ENCODE results near the gene GMFB. TPM values are rescaled to one million over a fixed set of nuclear protein-coding genes. Genes with fewer than 3 reads are reported as not detected.

GMFB gene
- total and polyA plus RNA-seq, 10 of the 15 experiments (the other 5 are each of a cell fraction or from before 2014, with no cell fraction given), result 29.3 to 71.0 (median 50.8) TPM

GRCh38 chr14:54535646-54536045, 46.9 kb upstream of the GMFB start (continued):
- TF ChIP-seq, protein P1, sequence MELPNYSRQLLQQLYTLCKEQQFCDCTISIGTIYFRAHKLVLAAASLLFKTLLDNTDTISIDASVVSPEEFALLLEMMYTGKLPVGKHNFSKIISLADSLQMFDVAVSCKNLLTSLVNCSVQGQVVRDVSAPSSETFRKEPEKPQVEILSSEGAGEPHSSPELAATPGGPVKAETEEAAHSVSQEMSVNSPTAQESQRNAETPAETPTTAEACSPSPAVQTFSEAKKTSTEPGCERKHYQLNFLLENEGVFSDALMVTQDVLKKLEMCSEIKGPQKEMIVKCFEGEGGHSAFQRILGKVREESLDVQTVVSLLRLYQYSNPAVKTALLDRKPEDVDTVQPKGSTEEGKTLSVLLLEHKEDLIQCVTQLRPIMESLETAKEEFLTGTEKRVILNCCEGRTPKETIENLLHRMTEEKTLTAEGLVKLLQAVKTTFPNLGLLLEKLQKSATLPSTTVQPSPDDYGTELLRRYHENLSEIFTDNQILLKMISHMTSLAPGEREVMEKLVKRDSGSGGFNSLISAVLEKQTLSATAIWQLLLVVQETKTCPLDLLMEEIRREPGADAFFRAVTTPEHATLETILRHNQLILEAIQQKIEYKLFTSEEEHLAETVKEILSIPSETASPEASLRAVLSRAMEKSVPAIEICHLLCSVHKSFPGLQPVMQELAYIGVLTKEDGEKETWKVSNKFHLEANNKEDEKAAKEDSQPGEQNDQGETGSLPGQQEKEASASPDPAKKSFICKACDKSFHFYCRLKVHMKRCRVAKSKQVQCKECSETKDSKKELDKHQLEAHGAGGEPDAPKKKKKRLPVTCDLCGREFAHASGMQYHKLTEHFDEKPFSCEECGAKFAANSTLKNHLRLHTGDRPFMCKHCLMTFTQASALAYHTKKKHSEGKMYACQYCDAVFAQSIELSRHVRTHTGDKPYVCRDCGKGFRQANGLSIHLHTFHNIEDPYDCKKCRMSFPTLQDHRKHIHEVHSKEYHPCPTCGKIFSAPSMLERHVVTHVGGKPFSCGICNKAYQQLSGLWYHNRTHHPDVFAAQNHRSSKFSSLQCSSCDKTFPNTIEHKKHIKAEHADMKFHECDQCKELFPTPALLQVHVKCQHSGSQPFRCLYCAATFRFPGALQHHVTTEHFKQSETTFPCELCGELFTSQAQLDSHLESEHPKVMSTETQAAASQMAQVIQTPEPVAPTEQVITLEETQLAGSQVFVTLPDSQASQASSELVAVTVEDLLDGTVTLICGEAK (IDR thresholded peaks at IDR 0.05; ENCODE audit: borderline replicate concordance), result no peak
- TF ChIP-seq MYB (IDR thresholded peaks at IDR 0.05; ENCODE audit: borderline replicate concordance, low read depth, low read length), result no peak

GRCh38 chr14:54535126-54535525, 46.3 kb upstream of the GMFB start:
- Histone ChIP-seq H2AFZ (ENCODE audit: control insufficient read depth, low read depth, low read length) (no peak overlapping the region), H3K4me1 (ENCODE audit: control insufficient read depth, insufficient read depth, low read length) (peaks cover 7% of the 10 kb centered on the region; the same call in 1 of the 2 replicates), H3K27ac (ENCODE audit: control insufficient read depth, insufficient read depth) (no peak overlapping the region), H3K36me3 (ENCODE audit: control insufficient read depth in 2 of 2, insufficient read depth in 2 of 2, low read length in 1 of 2) (peaks cover 0 to 2% of the 10 kb centered on the region in 2 experiments; a peak in 1 of 4 replicates), H3K4me2 (ENCODE audit: control insufficient read depth, insufficient read depth) (no peak overlapping the region), H3K9me3 (replicated peaks; ENCODE audit: control insufficient read depth, insufficient read depth, low read length) (no peaks in the 10 kb centered on the region), H3K9ac (ENCODE audit: control insufficient read depth, insufficient read depth, low read length) (no peak overlapping the region), H3K79me2 (ENCODE audit: control insufficient read depth, insufficient read depth, low read length) (no peaks in the 10 kb centered on the region), H4K20me1 (ENCODE audit: control insufficient read depth, insufficient read depth) (no peaks in the 10 kb centered on the region), H3K27me3 (replicated peaks in 1 of 2; ENCODE audit: control insufficient read depth in 2 of 2, insufficient read depth in 2 of 2, low read length in 1 of 2) (no peaks in the 10 kb centered on the region), H3K4me3 (no peak overlapping the region)
- ChIA-PET CTCF (no interaction called here), SMC1A (ENCODE audit: uncharacterized antibody, unreplicated experiment) (no interaction called here), RAD21 (ENCODE audit: unreplicated experiment) (no interaction called here), POLR2A (no interaction called here)
- in situ Hi-C loops (cut with MboI) (no loop called here), intact Hi-C loops (cut with micrococcal nuclease; ENCODE audit: unreplicated experiment) (no loop called here)
- FAIRE-seq (no peak), ATAC-seq (no peak), DNase-seq (ENCODE audit: low read depth, low spot score) (no peak)
- 96% methylated on average over 1 of the region's 1 CpG for WGBS (ENCODE audit: insufficient coverage, insufficient replicate concordance, low lambda C conversion rate, missing lambda C conversion rate)
- no TSS peak for BruUV-seq (replicated peaks)
- TF ChIP-seq ZNF207 (IDR thresholded peaks at IDR 0.05; ENCODE audit: borderline replicate concordance) (no peak), RUNX3 (IDR thresholded peaks at IDR 0.05; ENCODE audit: low read length) (no peak), JUNB (IDR thresholded peaks at IDR 0.05) (no peak), SIX5 (IDR thresholded peaks at IDR 0.05; ENCODE audit: low read depth, low read length, severe bottlenecking) (no peak), NFIC (IDR thresholded peaks at IDR 0.05; ENCODE audit: low read depth, low read length) (no peak), POLR2A (IDR thresholded peaks at IDR 0.05; ENCODE audit: low read depth, low read length) (no peak), GABPA (IDR thresholded peaks at IDR 0.05; ENCODE audit: low read depth) (no peak), ASH2L (IDR thresholded peaks at IDR 0.05; ENCODE audit: borderline replicate concordance, low read depth) (no peak), SIN3A (IDR thresholded peaks at IDR 0.05; ENCODE audit: low read depth, low read length) (no peak), SREBF1 (IDR thresholded peaks at IDR 0.05; ENCODE audit: low read length) (no peak), BRCA1 (IDR thresholded peaks at IDR 0.05; ENCODE audit: low read depth, low read length) (no peak), TCF3 (IDR thresholded peaks at IDR 0.05; ENCODE audit: borderline replicate concordance, insufficient read depth, low read depth, low read length) (no peak)
- TF ChIP-seq, protein P2, sequence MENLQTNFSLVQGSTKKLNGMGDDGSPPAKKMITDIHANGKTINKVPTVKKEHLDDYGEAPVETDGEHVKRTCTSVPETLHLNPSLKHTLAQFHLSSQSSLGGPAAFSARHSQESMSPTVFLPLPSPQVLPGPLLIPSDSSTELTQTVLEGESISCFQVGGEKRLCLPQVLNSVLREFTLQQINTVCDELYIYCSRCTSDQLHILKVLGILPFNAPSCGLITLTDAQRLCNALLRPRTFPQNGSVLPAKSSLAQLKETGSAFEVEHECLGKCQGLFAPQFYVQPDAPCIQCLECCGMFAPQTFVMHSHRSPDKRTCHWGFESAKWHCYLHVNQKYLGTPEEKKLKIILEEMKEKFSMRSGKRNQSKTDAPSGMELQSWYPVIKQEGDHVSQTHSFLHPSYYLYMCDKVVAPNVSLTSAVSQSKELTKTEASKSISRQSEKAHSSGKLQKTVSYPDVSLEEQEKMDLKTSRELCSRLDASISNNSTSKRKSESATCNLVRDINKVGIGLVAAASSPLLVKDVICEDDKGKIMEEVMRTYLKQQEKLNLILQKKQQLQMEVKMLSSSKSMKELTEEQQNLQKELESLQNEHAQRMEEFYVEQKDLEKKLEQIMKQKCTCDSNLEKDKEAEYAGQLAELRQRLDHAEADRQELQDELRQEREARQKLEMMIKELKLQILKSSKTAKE (IDR thresholded peaks at IDR 0.05; ENCODE audit: low read depth, poor library complexity, severe bottlenecking), result no peak
- TF ChIP-seq, protein P3, sequence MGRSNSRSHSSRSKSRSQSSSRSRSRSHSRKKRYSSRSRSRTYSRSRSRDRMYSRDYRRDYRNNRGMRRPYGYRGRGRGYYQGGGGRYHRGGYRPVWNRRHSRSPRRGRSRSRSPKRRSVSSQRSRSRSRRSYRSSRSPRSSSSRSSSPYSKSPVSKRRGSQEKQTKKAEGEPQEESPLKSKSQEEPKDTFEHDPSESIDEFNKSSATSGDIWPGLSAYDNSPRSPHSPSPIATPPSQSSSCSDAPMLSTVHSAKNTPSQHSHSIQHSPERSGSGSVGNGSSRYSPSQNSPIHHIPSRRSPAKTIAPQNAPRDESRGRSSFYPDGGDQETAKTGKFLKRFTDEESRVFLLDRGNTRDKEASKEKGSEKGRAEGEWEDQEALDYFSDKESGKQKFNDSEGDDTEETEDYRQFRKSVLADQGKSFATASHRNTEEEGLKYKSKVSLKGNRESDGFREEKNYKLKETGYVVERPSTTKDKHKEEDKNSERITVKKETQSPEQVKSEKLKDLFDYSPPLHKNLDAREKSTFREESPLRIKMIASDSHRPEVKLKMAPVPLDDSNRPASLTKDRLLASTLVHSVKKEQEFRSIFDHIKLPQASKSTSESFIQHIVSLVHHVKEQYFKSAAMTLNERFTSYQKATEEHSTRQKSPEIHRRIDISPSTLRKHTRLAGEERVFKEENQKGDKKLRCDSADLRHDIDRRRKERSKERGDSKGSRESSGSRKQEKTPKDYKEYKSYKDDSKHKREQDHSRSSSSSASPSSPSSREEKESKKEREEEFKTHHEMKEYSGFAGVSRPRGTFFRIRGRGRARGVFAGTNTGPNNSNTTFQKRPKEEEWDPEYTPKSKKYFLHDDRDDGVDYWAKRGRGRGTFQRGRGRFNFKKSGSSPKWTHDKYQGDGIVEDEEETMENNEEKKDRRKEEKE (IDR thresholded peaks at IDR 0.05), result no peak
